ENCODE measurements around the gene KCNJ6. TPM values are rescaled to one million over a fixed set of nuclear protein-coding genes. Genes with fewer than 3 reads are reported as not detected.

KCNJ6 gene
- total RNA-seq, 1 experiment from 2014 or later, result 0.07 TPM

DNA sequence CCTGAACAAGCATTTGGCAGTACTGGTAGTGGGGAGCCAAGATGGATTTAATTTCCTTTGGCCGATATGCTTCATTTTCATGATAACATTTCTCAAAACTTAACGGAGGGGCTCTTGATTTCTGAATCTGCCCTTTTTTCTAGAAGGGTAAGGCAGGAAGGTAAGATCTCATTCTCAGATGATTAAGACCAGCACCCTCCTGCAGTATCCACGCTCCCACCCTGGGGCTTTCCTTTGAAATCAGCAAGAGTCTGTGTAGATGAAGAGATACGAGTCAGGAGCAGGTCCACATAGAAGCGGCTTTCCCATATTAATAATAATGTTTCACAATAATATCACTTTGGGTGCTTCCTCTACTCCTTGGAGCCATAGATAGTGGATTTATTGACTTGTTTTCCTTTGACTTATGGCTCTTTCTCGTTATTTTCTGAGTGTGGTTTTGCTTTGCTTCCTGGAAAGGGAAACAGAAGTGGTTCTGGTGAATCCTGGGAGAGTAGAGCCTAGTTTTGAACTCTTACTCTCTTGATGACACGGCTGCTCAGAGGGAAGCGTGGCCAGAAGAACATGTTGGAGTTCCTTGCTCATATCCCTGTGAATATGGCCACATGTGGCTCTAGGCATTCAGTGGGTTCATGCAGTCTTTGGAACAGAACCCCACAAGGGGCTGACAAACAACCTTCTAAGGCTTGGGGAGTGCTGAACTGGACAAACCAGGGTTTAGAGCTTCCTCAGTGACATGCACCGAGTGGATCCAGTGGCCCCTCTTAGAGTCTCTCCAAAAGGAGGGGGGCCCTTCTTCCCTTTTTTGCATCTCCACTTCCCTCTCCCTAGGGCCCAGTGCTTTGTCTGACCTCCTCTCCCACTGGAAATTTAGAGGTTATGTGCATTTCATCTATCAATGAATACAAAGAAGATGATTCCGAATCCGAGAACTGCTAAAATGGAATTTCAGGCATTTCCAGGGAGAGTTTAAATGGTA, 354.0 kb downstream of the KCNJ6 start:
- DNase-seq (ENCODE audit: extremely low read depth, low read depth), result no peak

DNA sequence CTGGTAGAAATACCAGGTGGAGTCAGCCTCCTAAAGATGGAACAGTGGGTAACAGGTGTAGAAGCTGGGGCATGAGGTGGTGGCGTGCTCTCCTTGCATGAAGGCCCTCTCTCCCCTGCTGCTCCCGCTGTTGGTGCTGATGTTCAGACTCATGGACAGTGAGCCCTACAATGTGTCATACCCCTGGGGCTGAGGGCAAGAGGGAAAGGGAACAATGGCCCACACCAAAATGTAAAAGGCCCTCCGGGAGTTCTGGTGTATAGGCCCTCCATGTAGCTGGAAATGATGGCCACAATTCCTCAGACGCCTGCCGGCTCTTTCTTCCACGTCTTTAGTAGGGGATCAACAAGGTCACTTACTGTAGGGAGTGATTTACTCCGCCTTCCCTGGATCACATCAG, 354.8 kb downstream of the KCNJ6 start:
- no peak for DNase-seq (ENCODE audit: extremely low read depth, low read depth)

DNA sequence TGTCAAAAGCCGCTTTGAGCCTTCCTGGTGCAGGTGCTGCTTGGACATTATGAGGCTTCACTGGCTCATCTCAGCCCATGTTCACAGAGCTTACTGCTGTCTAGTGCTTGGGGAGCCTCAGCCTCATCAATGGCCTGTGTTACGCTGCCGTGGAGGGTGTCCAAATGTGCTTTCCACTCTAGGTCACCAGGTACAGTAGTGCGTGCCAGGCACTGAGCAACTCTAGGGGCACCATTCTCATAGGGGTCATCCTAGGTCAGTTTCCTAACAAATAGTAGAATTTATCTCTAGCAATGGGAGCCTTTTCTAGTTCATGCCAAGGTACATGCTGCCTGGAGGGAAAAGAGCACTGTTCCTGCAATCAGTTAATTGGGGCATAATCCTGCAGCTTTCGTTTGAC, 355.9 kb downstream of the KCNJ6 start:
- DNase-seq (ENCODE audit: extremely low read depth, low read depth), result no peak

DNA sequence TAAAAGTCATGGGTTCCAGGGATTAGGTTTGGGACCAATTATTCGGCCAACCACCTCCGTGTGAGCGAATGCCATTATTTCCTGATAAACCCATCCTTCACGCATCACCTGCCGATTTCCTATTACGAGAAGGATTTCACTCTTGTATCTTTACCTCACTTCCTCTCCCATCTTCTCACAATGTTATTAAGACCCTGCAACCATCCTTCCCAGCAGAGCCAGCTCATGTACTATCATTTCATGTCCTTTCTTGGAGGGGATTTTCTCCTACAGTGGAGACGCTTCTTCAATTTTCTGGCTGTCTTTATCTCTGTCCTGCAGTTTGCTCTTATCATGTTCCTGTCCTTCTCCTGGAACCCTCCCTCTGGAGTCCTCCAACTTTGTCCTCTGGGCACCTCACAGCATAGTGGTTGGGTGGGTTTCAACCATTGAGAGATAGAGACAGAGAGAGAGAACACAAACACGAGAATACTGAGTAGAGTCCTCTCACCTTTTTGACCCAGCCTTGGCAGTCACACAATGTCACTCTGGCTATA, 357.5 kb downstream of the KCNJ6 start:
- DNase-seq (ENCODE audit: extremely low read depth, low read depth), result no peak
